ENCODE measurements around the gene CUL5. TPM values are rescaled to one million over a fixed set of nuclear protein-coding genes. Genes with fewer than 3 reads are reported as not detected.
"Not testable (repeated sequence)": the region's sequence is repeated elsewhere in the genome, so short reads cannot be mapped to it uniquely, and the experiment has no call there.

Gene CUL5
- total RNA-seq, 1 donor from 2014 or later, result 42.5 TPM

DNA sequence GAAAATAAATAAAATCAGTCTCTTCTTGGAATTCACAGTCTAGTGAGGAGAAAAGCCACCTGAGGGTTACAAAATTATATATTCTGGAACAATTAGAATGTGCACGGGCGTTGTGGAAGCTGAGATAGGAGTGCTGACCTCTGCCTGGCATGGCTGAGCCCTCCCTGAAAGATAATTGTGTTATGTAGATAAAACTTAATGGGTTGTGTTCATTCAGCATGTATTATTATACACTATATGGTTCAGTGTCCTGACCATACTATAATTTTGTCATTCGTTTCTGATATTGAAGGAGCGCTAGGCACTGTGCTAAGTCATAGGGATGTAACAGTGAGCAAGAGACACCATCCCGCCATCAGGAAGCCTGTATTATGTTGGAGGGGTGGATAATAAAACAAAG lies 116.4 kb downstream of the CUL5 start:
- intact Hi-C loops (cut with micrococcal nuclease), result no loop called here

DNA sequence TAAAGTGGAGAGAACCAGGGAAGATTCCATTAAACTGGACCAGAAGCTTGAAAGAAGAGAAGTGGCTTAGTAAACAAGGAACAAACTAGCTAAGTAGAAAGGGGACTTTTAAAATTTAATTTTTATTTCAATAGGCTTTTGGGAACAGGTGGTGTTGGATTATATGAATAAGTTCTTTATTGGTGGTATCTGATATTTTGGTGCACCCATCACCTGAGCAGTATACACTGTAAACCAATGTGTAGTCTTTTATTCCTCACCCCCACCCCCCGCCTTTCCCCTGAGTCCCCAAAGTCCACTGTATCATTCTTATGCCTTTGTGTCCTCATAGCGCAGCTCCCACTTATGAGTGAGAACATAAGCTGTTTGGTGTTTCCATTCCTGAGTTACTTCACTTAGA lies 120.1 kb downstream of the CUL5 start:
- Histone ChIP-seq H3K4me3 (no peak overlapping the region), H3K27ac (replicated peaks) (peak overlapping the region; percentile 98), H3K36me3 (peaks cover 28% of the 10 kb centered on the region), H3K27me3 (ENCODE audit: low read depth) (no peaks in the 10 kb centered on the region), H3K4me1 (peaks cover 81% of the 10 kb centered on the region), H3K9me3 (replicated peaks) (no peaks in the 10 kb centered on the region)
- intact Hi-C loops (cut with micrococcal nuclease), result no loop called here
- TF ChIP-seq, protein P1, sequence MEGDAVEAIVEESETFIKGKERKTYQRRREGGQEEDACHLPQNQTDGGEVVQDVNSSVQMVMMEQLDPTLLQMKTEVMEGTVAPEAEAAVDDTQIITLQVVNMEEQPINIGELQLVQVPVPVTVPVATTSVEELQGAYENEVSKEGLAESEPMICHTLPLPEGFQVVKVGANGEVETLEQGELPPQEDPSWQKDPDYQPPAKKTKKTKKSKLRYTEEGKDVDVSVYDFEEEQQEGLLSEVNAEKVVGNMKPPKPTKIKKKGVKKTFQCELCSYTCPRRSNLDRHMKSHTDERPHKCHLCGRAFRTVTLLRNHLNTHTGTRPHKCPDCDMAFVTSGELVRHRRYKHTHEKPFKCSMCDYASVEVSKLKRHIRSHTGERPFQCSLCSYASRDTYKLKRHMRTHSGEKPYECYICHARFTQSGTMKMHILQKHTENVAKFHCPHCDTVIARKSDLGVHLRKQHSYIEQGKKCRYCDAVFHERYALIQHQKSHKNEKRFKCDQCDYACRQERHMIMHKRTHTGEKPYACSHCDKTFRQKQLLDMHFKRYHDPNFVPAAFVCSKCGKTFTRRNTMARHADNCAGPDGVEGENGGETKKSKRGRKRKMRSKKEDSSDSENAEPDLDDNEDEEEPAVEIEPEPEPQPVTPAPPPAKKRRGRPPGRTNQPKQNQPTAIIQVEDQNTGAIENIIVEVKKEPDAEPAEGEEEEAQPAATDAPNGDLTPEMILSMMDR (IDR thresholded peaks at IDR 0.05; ENCODE audit: borderline replicate concordance), result no peak
- DNase-seq, result no peak

More for the DNA sequence above, 116.4 kb downstream of the CUL5 start:
- no peak for DNase-seq
- Histone ChIP-seq H3K4me3 (peak overlapping the region; percentile 84), H3K9me3 (replicated peaks) (no peaks in the 10 kb centered on the region), H3K36me3 (peaks cover 7% of the 10 kb centered on the region), H3K27ac (replicated peaks) (peak overlapping the region; percentile 98), H3K4me1 (peaks cover 81% of the 10 kb centered on the region), H3K27me3 (ENCODE audit: low read depth) (no peaks in the 10 kb centered on the region)
- TF ChIP-seq, protein P1 (IDR thresholded peaks at IDR 0.05; ENCODE audit: borderline replicate concordance), result no peak

DNA sequence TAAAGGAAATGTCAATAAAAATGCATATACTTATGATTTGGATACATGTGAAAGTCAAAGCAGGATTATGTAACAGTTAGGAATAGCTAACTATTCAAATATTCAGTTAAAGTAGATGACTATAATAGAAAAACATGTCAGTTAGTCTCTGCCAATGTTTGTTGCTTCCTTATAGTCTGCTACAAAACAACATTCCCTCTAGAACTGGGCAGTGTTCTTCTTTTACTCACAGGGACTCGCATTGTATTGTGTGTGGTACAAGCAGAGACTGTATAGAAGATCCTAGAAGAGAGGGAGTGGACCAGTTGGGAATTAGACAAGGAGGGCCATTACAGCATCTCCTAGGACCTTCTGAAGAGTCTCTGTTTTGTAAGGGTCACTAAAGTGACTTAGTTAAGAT lies 123.3 kb downstream of the CUL5 start:
- intact Hi-C loops (cut with micrococcal nuclease), result no loop called here
- H3K36me3 ChIP-seq, result peaks cover 50% of the 10 kb centered on the region
- no peak overlapping the region for H3K4me3 ChIP-seq
- TF ChIP-seq, protein P1 (IDR thresholded peaks at IDR 0.05; ENCODE audit: borderline replicate concordance), result no peak
- no peaks in the 10 kb centered on the region for H3K27me3 ChIP-seq (ENCODE audit: low read depth)
- no peaks in the 10 kb centered on the region for H3K9me3 ChIP-seq (replicated peaks)
- peaks cover 62% of the 10 kb centered on the region for H3K4me1 ChIP-seq
- no peak for DNase-seq
- peak overlapping the region; percentile 7 for H3K27ac ChIP-seq (replicated peaks)

DNA sequence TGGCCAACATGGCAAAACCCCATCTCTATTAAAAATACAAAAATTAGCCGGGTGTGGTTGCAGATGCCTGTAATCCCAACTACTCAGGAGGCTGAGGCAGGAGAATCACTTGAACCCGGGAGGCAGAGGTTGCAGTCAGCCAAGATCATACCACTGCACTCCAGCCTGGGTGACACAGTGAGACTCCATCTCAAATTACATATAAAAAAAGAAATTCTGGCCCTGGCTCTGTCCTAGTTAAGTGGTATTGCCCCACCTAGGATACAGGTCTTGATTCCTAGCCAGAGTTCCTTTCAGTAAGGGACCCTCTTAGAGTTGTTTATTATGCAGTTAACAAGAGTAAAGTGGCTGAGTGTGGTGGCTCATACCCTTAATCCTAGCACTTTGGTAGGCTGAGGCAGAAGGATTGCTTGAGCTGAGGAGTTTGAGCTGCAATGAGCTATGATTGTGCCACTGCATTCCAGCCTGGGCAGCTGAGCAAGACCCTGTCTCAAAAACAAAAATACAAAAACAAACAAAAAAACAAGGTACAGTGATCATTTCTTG lies 124.4 kb downstream of the CUL5 start:
- intact Hi-C loops (cut with micrococcal nuclease); H3K27ac ChIP-seq (replicated peaks); H3K4me3 ChIP-seq; DNase-seq; H3K27me3 ChIP-seq (ENCODE audit: low read depth); H3K9me3 ChIP-seq (replicated peaks): not testable (repeated sequence)
- Histone ChIP-seq H3K36me3 (peaks cover 57% of the 10 kb centered on the region), H3K4me1 (peaks cover 51% of the 10 kb centered on the region)

DNA sequence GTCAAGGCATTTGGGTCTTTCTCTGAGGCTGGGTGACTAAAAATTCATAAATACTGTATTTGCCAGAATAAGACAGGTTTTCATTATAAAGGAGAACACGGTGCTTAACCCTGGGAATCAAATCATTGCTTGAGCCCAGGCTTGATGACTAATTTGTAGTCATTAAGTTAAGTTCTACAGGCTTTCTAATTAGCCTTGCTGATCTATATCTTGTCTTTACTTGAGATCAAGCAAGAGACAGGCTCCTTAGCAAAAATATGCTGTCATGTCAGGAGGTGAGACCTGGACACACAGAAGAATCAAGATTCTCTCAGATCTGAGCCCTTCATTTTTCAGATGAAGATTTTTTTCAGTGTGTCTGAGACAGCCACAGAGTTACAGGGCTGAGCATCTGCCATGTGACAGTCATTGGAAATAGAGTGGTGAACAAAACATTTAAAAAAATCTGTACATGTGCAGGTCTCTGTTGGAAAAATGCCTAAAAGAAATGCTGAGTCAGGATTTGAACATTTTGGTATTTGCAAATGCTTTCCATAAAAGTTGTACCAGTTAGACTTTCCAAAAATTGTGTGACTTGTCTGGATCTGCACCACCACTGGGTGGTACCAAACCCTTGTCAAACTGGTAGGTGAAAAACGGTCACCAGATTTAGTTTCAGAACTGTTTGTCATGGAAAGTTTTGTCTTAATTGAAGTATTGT lies 127.3 kb downstream of the CUL5 start:
- Histone ChIP-seq H3K4me3 (no peak overlapping the region), H3K27me3 (ENCODE audit: low read depth) (no peaks in the 10 kb centered on the region), H3K9me3 (replicated peaks) (no peaks in the 10 kb centered on the region), H3K27ac (replicated peaks) (peak overlapping the region; percentile 13), H3K4me1 (peaks cover 33% of the 10 kb centered on the region), H3K36me3 (peaks cover 82% of the 10 kb centered on the region)
- DNase-seq, result no peak
- TF ChIP-seq, protein P1 (IDR thresholded peaks at IDR 0.05; ENCODE audit: borderline replicate concordance), result no peak
- intact Hi-C loops (cut with micrococcal nuclease), result no loop called here

DNA sequence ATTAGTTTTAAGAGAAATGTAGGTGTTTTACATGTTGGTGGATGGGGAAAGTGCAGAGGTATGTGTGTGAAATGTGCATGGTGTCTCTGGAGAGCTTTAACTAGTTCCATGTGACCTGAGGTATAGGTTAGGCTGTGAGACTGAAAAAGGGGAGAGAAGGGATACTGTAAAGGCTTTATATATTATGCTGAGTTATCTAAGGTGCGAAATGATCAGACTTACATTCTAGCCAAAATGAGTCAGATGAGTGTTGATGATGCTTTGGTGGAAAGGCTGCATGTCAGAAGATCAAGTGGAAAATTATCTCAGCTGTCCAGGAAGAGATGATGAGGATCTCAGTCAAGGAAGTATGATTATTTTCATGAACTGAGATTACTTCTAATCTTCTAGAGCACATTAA lies 128.5 kb downstream of the CUL5 start:
- no peak overlapping the region for H3K27ac ChIP-seq (replicated peaks)

More for the DNA sequence above, 128.5 kb downstream of the CUL5 start:
- DNase-seq, result no peak
- Histone ChIP-seq H3K4me1 (peaks cover 21% of the 10 kb centered on the region), H3K4me3 (no peak overlapping the region), H3K9me3 (replicated peaks) (no peaks in the 10 kb centered on the region), H3K27me3 (ENCODE audit: low read depth) (no peaks in the 10 kb centered on the region), H3K36me3 (peaks cover 89% of the 10 kb centered on the region)
- intact Hi-C loops (cut with micrococcal nuclease), result no loop called here
- TF ChIP-seq, protein P1 (IDR thresholded peaks at IDR 0.05; ENCODE audit: borderline replicate concordance), result no peak
